GM18507 (cell line): Measurements from ENCODE around the gene AGA.

Source experiments
- DNase-seq: peaks from one replicate; pipeline ENCODE4 v3.0.0; 2011; ENCODE audit warnings: low read depth; ENCODE audit not compliant: insufficient read length; ENCODE audit errors: extremely low spot score
- FAIRE-seq: peaks from 2 replicates; lab custom pipeline; 2011; peaks lifted over from hg19 to GRCh38; lab: Jason Lieb, UNC

Gene AGA

DNA sequence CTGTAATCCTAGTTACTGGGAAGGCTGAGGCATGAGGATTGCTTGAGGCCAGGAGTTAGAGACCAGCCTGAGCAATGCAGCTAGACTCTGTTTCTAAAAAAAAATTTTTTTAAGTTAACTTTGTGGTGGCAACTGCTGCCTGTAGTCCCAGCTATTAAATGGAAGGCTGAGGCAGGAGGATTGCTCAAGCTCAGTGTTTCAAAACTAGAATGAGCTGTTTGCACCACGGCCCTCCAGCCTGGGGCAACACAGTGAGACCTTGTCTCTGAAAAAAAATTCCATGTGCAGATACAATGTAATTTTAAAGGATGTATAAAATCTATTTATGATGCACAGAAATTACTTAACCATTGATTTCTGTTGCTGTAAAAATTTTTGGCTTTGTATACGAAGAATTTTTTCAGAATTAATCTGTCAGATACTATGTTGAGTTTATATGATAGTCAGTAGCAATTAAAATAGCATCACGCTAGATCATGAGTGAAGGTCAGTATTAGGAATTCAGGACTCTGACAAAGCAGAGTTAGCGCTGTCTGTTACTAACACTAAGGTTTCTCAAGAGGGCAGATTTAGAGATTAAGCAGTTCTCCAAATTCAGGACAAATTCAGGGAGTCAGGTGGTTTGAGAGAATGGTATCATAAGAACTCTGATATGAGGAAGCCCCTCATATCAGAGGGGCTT is 8.3 kb upstream of the AGA start:
- no peak for FAIRE-seq
- no peak for DNase-seq

DNA sequence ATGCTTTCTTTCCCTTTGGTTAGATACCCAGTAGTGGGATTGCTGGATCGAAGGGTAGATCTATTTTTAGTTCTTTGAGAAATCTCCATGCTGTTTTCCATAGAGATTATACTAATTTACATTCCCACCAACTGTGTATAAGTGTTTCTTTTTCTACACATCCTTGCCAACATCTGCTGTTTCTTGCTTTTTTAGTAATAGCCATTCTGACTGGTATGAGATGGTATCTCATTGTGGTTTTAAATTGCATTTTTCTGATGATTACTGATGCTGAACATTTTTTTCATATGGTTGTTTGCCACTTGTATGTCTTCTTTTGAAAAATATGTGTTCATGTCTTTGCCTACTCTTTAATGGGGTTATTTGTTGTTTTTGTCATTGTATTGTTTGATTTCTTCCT is 6.6 kb upstream of the AGA start:
- FAIRE-seq (no peak), DNase-seq (no peak)

DNA sequence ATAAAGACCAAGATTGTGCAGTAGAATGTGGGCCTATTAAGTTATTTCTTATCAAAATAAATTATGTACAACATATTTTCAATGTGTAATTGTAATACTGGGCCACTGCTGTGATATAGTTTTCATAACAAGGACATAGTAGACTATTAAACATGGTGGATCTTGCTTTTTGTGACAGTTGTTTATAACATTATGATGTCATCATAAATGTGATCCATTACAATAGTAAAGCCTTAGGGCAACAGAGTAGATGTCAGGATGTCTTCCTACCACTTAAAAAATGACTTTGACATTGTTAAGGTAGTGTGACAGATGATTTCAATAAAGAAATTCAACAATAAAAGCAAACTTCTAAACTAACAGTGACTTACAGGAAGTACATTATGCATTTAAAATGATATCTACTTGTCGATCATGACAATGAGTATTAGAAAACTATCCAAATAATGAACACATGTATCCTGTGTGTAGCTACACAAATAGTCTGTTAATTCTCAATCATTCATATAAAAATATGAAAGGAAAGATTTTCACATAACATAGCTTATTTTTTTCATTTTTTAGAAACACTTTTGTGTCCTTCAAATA is 5.3 kb upstream of the AGA start:
- FAIRE-seq (no peak), DNase-seq (no peak)

GRCh38 chr4:177446586-177446985 is 4.3 kb upstream of the AGA start:
- no peak for DNase-seq

DNA sequence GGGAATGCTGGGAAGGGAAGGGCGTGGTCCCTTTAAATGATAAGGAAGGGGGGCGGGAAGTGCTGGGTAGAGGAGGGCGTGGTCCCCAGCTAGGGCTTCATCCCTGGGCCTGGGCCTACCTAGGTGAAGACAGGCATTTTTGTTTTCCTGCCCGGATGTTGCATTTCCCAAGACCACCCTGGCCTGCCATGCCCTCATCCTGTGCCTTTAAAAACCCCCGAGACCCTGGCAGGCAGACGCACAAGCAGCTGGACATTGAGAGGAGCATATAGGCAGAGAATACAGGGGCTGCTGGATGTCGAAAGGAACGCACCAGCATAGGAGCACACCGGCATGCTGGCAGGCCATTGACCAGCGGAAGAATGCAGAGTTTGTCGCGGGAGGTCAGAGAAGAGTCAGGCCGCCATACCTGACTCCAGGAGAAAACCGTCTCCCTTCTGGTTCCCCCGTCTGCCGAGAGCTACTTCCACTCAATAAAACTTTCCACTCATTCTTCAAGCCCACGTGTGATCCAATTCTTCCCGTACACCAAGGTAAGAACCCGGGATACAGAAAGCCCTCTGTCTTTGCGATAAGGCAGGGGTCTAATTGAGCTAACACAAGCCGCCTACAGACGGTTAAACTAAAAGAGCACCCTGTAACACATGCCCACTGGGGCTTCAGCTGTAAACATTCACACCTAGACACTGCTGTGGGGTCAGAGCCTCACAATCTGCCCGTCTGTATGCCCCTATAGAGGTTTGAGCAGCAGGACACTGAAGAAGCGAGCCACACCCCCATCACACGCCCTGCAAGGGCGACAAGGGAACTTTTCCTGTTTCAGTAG is 2.9 kb upstream of the AGA start:
- no peak for FAIRE-seq
- DNase-seq: no peak

More at GRCh38 chr4:177446586-177446985, 4.3 kb upstream of the AGA start:
- no peak for FAIRE-seq

DNA sequence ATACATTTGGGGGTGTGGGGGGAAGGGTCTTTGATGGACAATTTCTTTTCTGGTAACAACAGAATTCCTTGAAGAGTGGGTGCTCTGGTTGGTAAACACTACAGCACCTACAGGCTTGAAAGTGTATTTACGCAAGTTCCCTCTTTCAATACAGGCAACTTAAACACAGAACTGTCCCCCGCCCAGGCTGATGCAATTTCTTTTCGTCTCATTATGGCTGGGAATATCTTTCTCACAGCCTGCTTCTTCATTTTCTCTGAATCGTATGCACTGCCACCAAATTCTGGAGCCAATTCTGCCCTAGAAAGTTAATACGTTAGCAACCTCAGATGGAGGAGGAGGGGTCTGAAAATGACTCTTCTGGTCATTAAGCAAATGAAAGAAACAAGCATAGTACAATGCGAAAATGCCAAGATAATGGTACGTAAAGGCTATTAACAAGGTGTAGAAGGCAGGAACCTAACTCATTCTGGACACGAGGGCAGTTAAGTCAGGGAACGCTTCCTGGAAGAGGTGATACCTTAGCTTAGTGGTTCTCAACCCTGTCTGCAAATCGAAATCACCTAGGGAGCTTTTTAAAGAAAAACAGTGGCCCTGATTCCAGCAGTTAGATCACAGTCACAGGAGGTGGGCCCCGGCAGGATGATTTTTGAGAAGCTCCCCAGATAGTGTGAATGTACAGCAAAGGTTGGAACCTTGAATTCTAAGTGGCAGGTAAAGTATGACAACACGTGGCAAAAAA is 1.0 kb downstream of the AGA start:
- FAIRE-seq: no peak
- no peak for DNase-seq

GRCh38 chr4:177436456-177436855 is 5.8 kb downstream of the AGA start:
- DNase-seq: no peak

GRCh38 chr4:177434667-177435066 is 7.6 kb downstream of the AGA start:
- DNase-seq: no peak

More at GRCh38 chr4:177436456-177436855, 5.8 kb downstream of the AGA start:
- no peak for FAIRE-seq

GRCh38 chr4:177427192-177427591 is 15.0 kb downstream of the AGA start:
- DNase-seq (no peak), FAIRE-seq (no peak)

More at GRCh38 chr4:177434667-177435066, 7.6 kb downstream of the AGA start:
- FAIRE-seq: no peak

- FAIRE-seq (no peak), DNase-seq (no peak)
These were observed 22.8 kb downstream of the AGA start for GRCh38 chr4:177419434-177419833.

- FAIRE-seq: no peak
These were observed 28.6 kb downstream of the AGA start for GRCh38 chr4:177413656-177414055.

GRCh38 chr4:177413076-177413475 is 29.2 kb downstream of the AGA start:
- no peak for FAIRE-seq
- DNase-seq: no peak

More at GRCh38 chr4:177413656-177414055, 28.6 kb downstream of the AGA start:
- no peak for DNase-seq

DNA sequence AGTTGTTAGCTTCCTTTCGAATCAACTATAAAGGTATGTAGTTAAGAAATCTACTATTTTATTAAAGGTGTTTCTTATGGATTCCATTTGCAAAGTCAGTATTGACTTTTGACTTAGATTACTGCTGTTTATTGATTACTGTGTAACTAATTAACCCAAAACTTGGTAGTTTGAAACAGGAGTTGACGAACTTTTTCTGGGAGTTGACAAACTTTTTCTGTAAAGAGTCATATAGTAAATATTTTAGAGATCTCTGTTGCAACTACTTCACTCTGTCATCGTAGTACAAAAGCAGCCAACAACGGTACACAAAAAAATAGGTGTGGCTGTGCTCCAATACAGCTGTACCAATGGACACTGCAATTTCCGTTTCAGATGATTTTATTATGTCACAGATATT is 30.2 kb downstream of the AGA start:
- FAIRE-seq: no peak

DNA sequence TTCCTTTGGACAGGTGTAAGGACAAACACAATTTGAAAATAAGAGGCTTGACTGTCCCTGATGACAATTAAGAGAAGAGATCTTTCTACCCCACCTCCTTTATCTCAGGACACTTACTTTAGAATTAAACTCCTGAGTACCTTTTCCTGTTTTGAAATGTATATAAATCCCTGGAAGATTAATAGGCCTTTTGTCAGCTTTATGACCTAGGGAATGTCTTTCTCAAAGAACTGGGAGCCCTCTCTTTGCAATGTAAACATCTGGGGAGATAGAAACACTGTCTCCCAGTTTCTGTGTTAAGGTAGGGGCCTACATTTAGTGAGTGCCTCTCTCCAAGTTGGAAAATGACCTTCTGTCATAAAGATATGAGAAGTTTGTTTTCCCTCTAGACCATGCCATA is 31.7 kb downstream of the AGA start:
- no peak for FAIRE-seq
- no peak for DNase-seq

More for the DNA sequence above, 30.2 kb downstream of the AGA start:
- no peak for DNase-seq

DNA sequence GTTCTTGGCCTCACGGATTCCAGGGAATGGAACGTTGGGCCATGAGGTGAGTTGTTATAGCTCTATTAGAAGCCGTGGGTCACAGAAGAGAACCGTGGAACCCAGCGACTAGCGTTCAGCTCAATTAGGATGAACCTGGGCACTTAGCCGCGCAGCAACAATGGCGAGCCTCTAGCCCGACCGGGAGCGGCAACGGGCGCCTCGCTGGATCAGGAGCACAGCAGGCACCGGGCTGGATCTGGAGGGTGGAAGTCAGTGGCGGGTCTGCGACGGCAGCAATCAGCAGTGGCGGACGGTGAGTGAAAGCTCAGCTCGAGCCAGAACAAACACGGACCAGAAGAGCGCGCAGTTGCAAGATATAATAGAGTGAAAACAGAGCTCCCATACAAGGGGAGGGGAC is 34.2 kb downstream of the AGA start:
- DNase-seq (no peak), FAIRE-seq (no peak)

- DNase-seq: no peak
- no peak for FAIRE-seq
These were observed 36.7 kb downstream of the AGA start for GRCh38 chr4:177405508-177405907.

DNA sequence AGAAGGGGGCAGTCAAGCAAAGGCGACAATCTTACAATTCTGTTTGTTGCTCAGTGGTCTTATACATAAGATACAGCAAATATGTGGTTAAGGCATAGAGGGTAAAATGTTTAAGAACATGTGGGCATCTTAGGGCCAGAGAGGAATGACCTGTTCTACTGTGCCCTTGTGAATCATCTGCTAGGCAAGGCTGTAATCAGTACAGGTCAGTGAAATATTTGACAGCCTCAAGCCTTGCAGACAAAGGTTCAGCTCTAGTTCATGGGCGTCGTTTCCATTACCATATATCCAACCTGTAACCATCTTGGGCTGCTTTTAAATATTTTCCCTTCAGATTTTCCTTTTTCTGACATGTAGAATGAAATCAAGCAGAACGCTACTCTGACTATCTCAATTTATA is 37.3 kb downstream of the AGA start:
- DNase-seq: no peak
- FAIRE-seq: no peak

DNA sequence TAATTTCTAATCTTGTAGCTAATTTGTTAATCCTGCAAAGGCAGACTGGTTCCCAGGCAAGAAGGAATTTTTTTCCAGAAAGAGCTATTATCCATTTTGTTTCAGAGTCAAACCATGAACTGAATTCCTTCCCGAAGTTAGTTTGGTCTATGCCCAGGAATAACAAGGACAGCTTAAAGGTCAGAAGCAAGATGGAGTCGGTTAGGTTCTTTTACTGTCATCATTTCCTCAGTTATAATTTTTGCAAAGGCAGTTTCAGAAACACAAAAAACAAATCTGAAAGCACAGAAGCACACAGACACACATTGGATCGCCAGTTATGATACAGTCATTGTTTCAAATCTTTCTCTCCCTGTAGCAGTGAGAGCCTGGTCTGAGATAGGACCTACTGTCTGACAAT is 37.9 kb downstream of the AGA start:
- FAIRE-seq (no peak), DNase-seq (no peak)

GRCh38 chr4:177403746-177404145 is 38.5 kb downstream of the AGA start:
- no peak for FAIRE-seq
- no peak for DNase-seq
